HL-60 (cell line): Measurements from ENCODE around the gene SAP30BP.

ENCODE experiments used
- TF ChIP-seq, protein P1 (sequence below): IDR thresholded peaks from one replicate; pipeline ENCODE4 v1.5.1; 2011; ENCODE audit warnings: low read length, control low read depth, inconsistent platforms; ENCODE audit not compliant: insufficient read depth
- TF ChIP-seq, protein P2 (sequence below): IDR thresholded peaks from 2 replicates; pipeline ENCODE4 v1.6.1; 2012; ENCODE audit warnings: low read depth; ENCODE audit not compliant: insufficient replicate concordance

DNA sequence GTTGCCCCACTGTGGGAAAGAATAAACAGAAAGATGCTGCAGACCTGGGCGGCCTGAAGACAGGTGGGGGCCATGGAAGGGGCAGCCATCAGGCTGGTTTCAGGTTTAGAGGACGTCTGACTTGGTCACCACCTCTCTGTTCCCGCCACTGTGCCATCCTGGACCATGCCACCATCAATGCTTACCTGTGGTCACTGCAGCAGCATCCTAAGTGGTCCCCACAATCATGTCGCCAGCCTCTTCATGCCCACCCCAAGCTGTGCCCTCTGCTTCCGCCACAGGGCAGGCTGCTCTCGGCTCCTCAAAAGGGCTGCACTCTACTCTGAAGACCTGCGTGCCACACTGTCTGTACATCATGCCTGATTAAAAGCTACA is 23.5 kb upstream of the SAP30BP start:
- TF ChIP-seq, protein P1, sequence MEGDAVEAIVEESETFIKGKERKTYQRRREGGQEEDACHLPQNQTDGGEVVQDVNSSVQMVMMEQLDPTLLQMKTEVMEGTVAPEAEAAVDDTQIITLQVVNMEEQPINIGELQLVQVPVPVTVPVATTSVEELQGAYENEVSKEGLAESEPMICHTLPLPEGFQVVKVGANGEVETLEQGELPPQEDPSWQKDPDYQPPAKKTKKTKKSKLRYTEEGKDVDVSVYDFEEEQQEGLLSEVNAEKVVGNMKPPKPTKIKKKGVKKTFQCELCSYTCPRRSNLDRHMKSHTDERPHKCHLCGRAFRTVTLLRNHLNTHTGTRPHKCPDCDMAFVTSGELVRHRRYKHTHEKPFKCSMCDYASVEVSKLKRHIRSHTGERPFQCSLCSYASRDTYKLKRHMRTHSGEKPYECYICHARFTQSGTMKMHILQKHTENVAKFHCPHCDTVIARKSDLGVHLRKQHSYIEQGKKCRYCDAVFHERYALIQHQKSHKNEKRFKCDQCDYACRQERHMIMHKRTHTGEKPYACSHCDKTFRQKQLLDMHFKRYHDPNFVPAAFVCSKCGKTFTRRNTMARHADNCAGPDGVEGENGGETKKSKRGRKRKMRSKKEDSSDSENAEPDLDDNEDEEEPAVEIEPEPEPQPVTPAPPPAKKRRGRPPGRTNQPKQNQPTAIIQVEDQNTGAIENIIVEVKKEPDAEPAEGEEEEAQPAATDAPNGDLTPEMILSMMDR = no peak
- TF ChIP-seq, protein P2, sequence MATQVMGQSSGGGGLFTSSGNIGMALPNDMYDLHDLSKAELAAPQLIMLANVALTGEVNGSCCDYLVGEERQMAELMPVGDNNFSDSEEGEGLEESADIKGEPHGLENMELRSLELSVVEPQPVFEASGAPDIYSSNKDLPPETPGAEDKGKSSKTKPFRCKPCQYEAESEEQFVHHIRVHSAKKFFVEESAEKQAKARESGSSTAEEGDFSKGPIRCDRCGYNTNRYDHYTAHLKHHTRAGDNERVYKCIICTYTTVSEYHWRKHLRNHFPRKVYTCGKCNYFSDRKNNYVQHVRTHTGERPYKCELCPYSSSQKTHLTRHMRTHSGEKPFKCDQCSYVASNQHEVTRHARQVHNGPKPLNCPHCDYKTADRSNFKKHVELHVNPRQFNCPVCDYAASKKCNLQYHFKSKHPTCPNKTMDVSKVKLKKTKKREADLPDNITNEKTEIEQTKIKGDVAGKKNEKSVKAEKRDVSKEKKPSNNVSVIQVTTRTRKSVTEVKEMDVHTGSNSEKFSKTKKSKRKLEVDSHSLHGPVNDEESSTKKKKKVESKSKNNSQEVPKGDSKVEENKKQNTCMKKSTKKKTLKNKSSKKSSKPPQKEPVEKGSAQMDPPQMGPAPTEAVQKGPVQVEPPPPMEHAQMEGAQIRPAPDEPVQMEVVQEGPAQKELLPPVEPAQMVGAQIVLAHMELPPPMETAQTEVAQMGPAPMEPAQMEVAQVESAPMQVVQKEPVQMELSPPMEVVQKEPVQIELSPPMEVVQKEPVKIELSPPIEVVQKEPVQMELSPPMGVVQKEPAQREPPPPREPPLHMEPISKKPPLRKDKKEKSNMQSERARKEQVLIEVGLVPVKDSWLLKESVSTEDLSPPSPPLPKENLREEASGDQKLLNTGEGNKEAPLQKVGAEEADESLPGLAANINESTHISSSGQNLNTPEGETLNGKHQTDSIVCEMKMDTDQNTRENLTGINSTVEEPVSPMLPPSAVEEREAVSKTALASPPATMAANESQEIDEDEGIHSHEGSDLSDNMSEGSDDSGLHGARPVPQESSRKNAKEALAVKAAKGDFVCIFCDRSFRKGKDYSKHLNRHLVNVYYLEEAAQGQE = no peak
